Endothelial cell (in vitro differentiated cells): Measurements from ENCODE around the gene ZNF512B. TPM values are rescaled to one million over a fixed set of nuclear protein-coding genes. Genes with fewer than 3 reads are reported as not detected.

Source experiments
- DNase-seq: peaks from one replicate; pipeline ENCODE4 v3.0.0; 2021; ENCODE audit warnings: low spot score
- H3K27ac Mint-ChIP-seq: one replicate; pipeline ENCODE4 v1.8.0; 2021; ENCODE audit warnings: mixed read lengths, inconsistent platforms; ENCODE audit not compliant: unreplicated experiment
- H3K27me3 Mint-ChIP-seq: one replicate; pipeline ENCODE4 v1.8.0; 2021; ENCODE audit warnings: mild to moderate bottlenecking, moderate library complexity, mixed read lengths, inconsistent platforms; ENCODE audit not compliant: unreplicated experiment
- H3K36me3 Mint-ChIP-seq: one replicate; pipeline ENCODE4 v1.8.0; 2021; ENCODE audit warnings: mild to moderate bottlenecking, low read depth, mixed read lengths, inconsistent platforms; ENCODE audit not compliant: unreplicated experiment
- H3K4me1 Mint-ChIP-seq: one replicate; pipeline ENCODE4 v1.8.0; 2021; ENCODE audit warnings: mild to moderate bottlenecking, mixed read lengths, inconsistent platforms; ENCODE audit not compliant: unreplicated experiment
- H3K4me3 Mint-ChIP-seq: one replicate; pipeline ENCODE4 v1.8.0; 2021; ENCODE audit warnings: mild to moderate bottlenecking, mixed read lengths, inconsistent platforms; ENCODE audit not compliant: unreplicated experiment
- H3K9me3 Mint-ChIP-seq: one replicate; pipeline ENCODE4 v1.8.0; 2021; ENCODE audit warnings: mixed read lengths, inconsistent platforms; ENCODE audit not compliant: unreplicated experiment
- total RNA-seq: library from RNA; stranded (reverse); fragmentation: NEBNext Ultra II Directional; extraction: Animal tissue kit (Norgen Biotek cat#: 25700); gene quantifications from one replicate; pipeline ENCODE4 v1.2.1, GENCODE V29; 2021; ENCODE audit not compliant: unreplicated experiment
- TF ChIP-seq, protein P1 (sequence below): fragments of 200-600 bp; sonication (generic); IDR thresholded peaks from one replicate; pipeline ENCODE4 v1.5.0; 2021; ENCODE audit warnings: antibody characterized with exemption; ENCODE audit not compliant: unreplicated experiment

ZNF512B gene
- total RNA-seq, 1 donor from 2014 or later, result 40.8 TPM

DNA sequence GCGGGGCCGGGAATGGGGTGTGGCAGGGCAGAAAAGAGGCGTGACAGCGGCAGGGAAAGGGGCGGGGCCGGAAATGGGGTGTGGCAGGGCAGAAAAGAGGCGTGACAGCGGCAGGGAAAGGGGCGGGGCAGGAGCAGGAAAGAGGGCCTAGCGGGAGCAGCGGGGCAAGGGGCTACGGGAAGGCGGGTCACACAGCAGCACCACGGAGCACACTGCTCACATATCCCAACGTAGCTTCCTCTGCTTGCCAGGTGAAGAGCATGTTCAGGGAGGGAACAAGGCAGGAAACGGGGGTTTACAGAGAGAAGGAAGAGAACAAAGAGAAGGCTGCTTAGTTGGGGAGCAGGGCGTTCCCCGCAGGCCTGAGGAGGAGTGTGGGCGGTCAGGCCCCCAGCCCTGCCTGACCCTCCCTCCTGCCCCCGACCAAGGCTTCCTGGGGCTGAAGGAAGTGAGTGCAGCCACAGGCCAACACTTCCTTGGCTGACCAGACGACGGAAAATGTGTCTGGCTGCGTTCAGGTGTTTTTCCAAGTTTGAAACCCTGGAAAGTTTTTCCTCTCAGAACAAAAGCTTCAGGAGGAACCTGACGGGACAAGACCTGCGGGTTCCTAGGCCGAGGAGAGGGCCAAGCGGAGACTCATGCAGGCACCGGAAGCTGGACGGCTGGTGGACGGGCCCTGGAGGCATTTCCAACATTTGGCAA, 27.3 kb downstream of the ZNF512B start:
- Mint-ChIP-seq H3K9me3 (no peaks in the 10 kb centered on the region), H3K4me1 (peaks cover 11% of the 10 kb centered on the region), H3K27ac (peak overlapping the region; percentile 90), H3K27me3 (peaks cover 11% of the 10 kb centered on the region), H3K4me3 (peak overlapping the region; percentile 85), H3K36me3 (peaks cover 15% of the 10 kb centered on the region)
- peak; percentile 53 for DNase-seq
- TF ChIP-seq, protein P1, sequence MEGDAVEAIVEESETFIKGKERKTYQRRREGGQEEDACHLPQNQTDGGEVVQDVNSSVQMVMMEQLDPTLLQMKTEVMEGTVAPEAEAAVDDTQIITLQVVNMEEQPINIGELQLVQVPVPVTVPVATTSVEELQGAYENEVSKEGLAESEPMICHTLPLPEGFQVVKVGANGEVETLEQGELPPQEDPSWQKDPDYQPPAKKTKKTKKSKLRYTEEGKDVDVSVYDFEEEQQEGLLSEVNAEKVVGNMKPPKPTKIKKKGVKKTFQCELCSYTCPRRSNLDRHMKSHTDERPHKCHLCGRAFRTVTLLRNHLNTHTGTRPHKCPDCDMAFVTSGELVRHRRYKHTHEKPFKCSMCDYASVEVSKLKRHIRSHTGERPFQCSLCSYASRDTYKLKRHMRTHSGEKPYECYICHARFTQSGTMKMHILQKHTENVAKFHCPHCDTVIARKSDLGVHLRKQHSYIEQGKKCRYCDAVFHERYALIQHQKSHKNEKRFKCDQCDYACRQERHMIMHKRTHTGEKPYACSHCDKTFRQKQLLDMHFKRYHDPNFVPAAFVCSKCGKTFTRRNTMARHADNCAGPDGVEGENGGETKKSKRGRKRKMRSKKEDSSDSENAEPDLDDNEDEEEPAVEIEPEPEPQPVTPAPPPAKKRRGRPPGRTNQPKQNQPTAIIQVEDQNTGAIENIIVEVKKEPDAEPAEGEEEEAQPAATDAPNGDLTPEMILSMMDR, result no peak

DNA sequence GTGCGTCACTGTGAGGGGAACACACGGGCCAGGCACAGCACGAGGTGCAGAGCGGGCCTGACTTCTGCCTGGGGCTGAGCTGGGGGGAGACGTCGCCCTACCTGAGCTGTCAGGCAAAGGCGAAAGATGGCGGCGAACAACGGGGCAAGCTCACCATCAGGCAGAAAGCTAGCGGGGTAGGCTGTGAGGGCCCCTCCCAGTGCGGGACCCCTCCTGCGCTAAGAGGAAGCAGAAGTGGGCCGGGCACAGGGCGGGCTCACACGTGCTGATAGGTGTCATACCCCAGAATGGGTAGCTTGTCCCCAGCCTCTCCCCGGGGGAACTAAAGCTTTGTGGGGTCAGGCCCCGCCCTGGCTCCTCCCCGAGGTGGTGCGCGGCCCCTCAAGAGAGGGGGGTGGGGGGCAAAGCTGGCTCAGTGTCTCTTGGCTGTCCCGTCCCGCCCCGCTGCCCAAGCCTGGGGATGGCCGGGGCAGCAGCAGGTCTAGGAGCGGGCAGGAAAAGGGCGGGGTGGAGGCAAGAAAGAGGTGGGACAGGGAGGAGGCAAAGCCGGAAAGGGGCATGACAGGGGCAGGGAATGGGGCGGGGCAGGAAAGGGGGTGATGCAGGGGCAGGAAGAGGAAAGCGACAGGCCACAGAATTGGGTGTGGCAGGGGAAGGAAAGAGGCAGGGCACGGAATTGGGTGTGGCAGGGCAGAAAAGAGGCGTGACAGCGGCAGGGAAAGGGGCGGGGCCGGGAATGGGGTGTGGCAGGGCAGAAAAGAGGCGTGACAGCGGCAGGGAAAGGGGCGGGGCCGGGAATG, 28.2 kb downstream of the ZNF512B start:
- DNase-seq, result peak; percentile 60
- H3K36me3 Mint-ChIP-seq, result peaks cover 10% of the 10 kb centered on the region
- peaks cover 6% of the 10 kb centered on the region for H3K4me1 Mint-ChIP-seq
- H3K4me3 Mint-ChIP-seq, result no peak overlapping the region
- no peak overlapping the region for H3K27ac Mint-ChIP-seq
- TF ChIP-seq, protein P1, result no peak
- H3K27me3 Mint-ChIP-seq, result peaks cover 9% of the 10 kb centered on the region
- no peaks in the 10 kb centered on the region for H3K9me3 Mint-ChIP-seq

DNA sequence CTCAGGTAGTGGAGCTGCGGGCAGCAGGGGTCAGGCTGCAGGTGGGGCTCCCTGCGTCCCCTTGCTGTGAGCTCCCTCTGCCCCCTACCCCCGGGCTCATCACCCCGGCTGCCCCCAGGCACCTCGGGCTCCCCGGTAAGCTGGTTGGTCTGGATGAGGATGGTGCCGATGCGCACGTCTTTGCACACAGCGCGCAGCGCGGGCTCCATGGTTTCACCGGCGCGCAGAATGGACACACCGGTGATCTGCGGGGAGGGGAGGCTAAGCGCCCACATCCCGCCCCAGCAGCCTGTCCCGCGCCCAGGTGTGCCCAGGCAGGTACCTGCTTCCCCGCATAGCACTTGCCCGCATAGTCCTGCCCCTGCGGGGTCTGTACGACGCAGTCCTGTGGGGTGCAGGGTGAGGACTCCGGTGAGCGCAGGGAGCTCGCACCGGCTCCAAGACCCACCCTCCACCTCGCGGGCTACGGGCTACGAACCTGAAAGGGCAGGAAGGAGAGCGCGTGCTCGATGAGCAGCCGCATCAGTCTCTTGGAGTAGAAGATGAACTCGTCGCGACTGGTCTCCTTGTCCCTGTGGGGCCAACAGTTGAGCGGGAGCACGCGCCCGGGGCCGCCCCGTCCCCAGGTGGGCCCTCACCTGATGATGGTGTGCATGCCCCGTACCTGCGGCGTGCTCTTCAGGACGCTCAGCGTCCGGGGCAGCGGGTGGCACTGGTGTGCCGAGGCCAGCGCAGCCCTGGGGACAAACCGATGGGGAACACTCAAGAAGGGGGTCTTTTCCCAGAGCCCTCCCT, 29.1 kb downstream of the ZNF512B start:
- TF ChIP-seq, protein P1, result no peak
- no peak overlapping the region for H3K27ac Mint-ChIP-seq
- peaks cover 6% of the 10 kb centered on the region for H3K4me1 Mint-ChIP-seq
- no peaks in the 10 kb centered on the region for H3K9me3 Mint-ChIP-seq
- H3K4me3 Mint-ChIP-seq, result no peak overlapping the region
- peaks cover 15% of the 10 kb centered on the region for H3K36me3 Mint-ChIP-seq
- peaks cover 9% of the 10 kb centered on the region for H3K27me3 Mint-ChIP-seq
- DNase-seq, result peak; percentile 31

- peaks cover 9% of the 10 kb centered on the region for H3K27me3 Mint-ChIP-seq
- no peak for DNase-seq
- H3K4me3 Mint-ChIP-seq, result no peak overlapping the region
- no peaks in the 10 kb centered on the region for H3K9me3 Mint-ChIP-seq
- H3K36me3 Mint-ChIP-seq, result peaks cover 11% of the 10 kb centered on the region
- H3K4me1 Mint-ChIP-seq, result peaks cover 6% of the 10 kb centered on the region
- H3K27ac Mint-ChIP-seq, result no peak overlapping the region
- TF ChIP-seq, protein P1, result no peak
These were observed 29.7 kb downstream of the ZNF512B start for GRCh38 chr20:63940071-63940471.
